Ishikawa (cell line): ENCODE measurements around the gene MAVS.

ENCODE experiments used
- CEBPB ChIP-seq: IDR thresholded peaks from 2 replicates; pipeline ENCODE4 v1.6.1; 2012
- CREB1 ChIP-seq: IDR thresholded peaks from 2 replicates; pipeline ENCODE4 v1.6.1; 2012; ENCODE audit warnings: low read depth
- EGR1 ChIP-seq: IDR thresholded peaks from 2 replicates; pipeline ENCODE4 v1.6.1; 2012
- EP300 ChIP-seq: IDR thresholded peaks from 2 replicates; pipeline ENCODE4 v1.6.1; 2012; ENCODE audit warnings: borderline replicate concordance
- FOXM1 ChIP-seq: IDR thresholded peaks from 2 replicates; pipeline ENCODE4 v1.6.1; 2012; ENCODE audit warnings: low read depth, borderline replicate concordance
- MAX ChIP-seq: IDR thresholded peaks from 2 replicates; pipeline ENCODE4 v1.6.1; 2012
- NFIC ChIP-seq: IDR thresholded peaks from 2 replicates; pipeline ENCODE4 v1.6.1; 2012
- RAD21 ChIP-seq: IDR thresholded peaks from 2 replicates; pipeline ENCODE4 v1.6.1; 2012; ENCODE audit warnings: low read depth
- REST ChIP-seq: IDR thresholded peaks from 2 replicates; pipeline ENCODE4 v1.6.1; 2012; ENCODE audit warnings: low read depth, mild to moderate bottlenecking
- TAF1 ChIP-seq: IDR thresholded peaks from 2 replicates; pipeline ENCODE4 v1.6.1; 2012; ENCODE audit warnings: low read depth, mild to moderate bottlenecking
- TCF12 ChIP-seq: IDR thresholded peaks from 2 replicates; pipeline ENCODE4 v1.6.1; 2012; ENCODE audit warnings: low read depth
- TEAD4 ChIP-seq: IDR thresholded peaks from 2 replicates; pipeline ENCODE4 v1.6.1; 2012
- YY1 ChIP-seq: IDR thresholded peaks from 2 replicates; pipeline ENCODE4 v1.6.1; 2012; ENCODE audit warnings: low read depth
- ZBTB7A ChIP-seq: IDR thresholded peaks from 2 replicates; pipeline ENCODE4 v1.6.1; 2012; ENCODE audit warnings: low read depth

- TF ChIP-seq EP300 (no peak), MAX (no peak), YY1 (no peak), FOXM1 (no peak), CEBPB (no peak), RAD21 (no peak), TAF1 (no peak), CREB1 (no peak), EGR1 (no peak), ZBTB7A (no peak), REST (no peak), NFIC (no peak), TCF12 (no peak), TEAD4 (no peak)
Observed at GRCh38 chr20:3800256-3800877, 46.3 kb upstream of the MAVS start.
